ENCODE measurements around the gene GARIN6. TPM values are rescaled to one million over a fixed set of nuclear protein-coding genes. Genes with fewer than 3 reads are reported as not detected.
"Not testable (repeated sequence)": the region's sequence is repeated elsewhere in the genome, so short reads cannot be mapped to it uniquely, and the experiment has no call there.

Gene GARIN6
- total RNA-seq, 4 donors from 2014 or later: not detected

GRCh38 chr12:99611599-99611998, 36.0 kb upstream of the GARIN6 start:
- no peaks in the 10 kb centered on the region for H3K36me3 ChIP-seq
- no peaks in the 10 kb centered on the region for H3K4me1 ChIP-seq
- TF ChIP-seq POLR2AphosphoS5 (IDR thresholded peaks at IDR 0.05) (no peak), EP300 (IDR thresholded peaks at IDR 0.05) (no peak), POLR2A (IDR thresholded peaks at IDR 0.05) (no peak), CTCF (IDR thresholded peaks at IDR 0.05) (no peak)
- no peak for DNase-seq (ENCODE audit: low spot score in 2 of 2)
- H3K27ac ChIP-seq: no peak overlapping the region
- H3K4me3 ChIP-seq: no peak overlapping the region
- H3K9me3 ChIP-seq: no peaks in the 10 kb centered on the region
- WGBS: 79% methylated on average over 3 of the region's 3 CpGs
- H3K27me3 ChIP-seq: no peaks in the 10 kb centered on the region

DNA sequence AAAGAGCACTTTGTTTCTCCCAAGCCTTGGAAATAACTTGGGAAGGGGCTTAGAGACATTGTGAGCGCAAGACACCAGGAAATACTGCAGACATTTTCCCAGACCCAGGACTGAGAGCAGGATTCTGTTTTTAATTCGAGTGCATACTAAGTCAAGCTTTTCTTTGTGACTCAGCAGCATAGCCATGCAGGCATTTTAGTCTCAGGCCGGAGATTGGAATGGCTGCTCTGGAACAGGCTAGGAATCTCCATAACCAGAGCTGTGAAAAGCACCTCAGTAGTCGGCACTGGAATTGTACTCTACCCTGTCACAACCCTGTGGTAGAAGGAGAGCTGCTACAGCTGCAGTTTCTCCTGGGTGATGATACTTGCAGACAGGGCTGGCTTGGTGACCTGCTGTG, 28.9 kb upstream of the GARIN6 start:
- TF ChIP-seq POLR2A (IDR thresholded peaks at IDR 0.05) (no peak), CTCF (IDR thresholded peaks at IDR 0.05) (no peak), EP300 (IDR thresholded peaks at IDR 0.05) (no peak), POLR2AphosphoS5 (IDR thresholded peaks at IDR 0.05) (no peak)
- Histone ChIP-seq H3K36me3 (no peaks in the 10 kb centered on the region), H3K4me1 (no peaks in the 10 kb centered on the region), H3K27ac (no peak overlapping the region), H3K27me3 (no peaks in the 10 kb centered on the region), H3K4me3 (no peak overlapping the region), H3K9me3 (peaks cover 9% of the 10 kb centered on the region)
- WGBS: 91% methylated on average over 4 of the region's 4 CpGs
- DNase-seq (ENCODE audit: low spot score in 2 of 2): no peak

DNA sequence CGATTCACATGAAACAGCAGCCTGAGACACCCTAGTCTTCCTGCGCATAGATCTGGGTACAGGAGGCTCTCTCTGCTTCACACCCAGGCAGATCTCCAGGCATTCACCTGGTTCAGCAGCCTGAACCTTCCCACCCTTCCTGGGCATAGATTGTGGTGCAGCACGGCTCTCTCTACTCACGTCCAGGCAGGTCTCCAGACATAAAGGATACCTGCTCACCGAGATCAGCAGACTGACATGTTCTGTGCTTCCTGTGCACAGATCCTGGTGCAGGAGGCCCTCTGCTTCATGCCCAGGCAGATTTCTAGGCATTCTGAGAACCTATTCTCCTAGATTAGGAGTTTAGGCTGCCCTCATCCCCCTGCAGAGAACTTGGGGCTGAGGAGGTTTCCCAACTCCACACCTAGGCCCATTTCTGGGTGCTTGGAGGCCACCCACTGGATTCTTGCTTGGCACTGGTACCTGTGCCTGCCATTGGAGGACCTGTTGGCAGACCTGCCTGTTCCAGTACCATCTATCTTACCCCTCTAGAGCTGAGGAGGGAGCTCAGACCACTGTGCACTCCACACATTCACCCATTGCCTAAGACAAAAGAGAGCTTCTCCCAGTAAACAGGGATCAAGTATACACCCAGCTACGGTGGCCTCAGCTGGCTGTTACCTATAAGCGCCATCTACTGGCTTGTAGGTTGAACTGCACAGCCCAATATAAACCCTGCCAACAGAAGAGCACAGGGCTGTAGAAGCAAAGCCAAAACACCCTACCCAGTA, 28.0 kb upstream of the GARIN6 start:
- H3K4me3 ChIP-seq: no peak overlapping the region
- H3K27me3 ChIP-seq: no peaks in the 10 kb centered on the region
- 71% methylated on average over 7 of the region's 7 CpGs for WGBS
- H3K36me3 ChIP-seq: no peaks in the 10 kb centered on the region
- H3K4me1 ChIP-seq: no peaks in the 10 kb centered on the region
- no peak for DNase-seq (ENCODE audit: low spot score in 2 of 2)
- TF ChIP-seq CTCF (IDR thresholded peaks at IDR 0.05): peak in 1 of 2 donors; percentile 30
- no peak for TF ChIP-seq POLR2A (IDR thresholded peaks at IDR 0.05)
- no peak overlapping the region for H3K27ac ChIP-seq
- H3K9me3 ChIP-seq: peaks cover 9% of the 10 kb centered on the region

- no peak for DNase-seq (ENCODE audit: low spot score in 2 of 2)
- H3K9me3 ChIP-seq: peaks cover 9% of the 10 kb centered on the region
- no peak overlapping the region for H3K4me3 ChIP-seq
- no peak for TF ChIP-seq POLR2AphosphoS5 (IDR thresholded peaks at IDR 0.05)
- no peak for TF ChIP-seq CTCF (IDR thresholded peaks at IDR 0.05)
- TF ChIP-seq POLR2A (IDR thresholded peaks at IDR 0.05): no peak
- TF ChIP-seq EP300 (IDR thresholded peaks at IDR 0.05): no peak
- no peaks in the 10 kb centered on the region for H3K4me1 ChIP-seq
- no peak overlapping the region for H3K27ac ChIP-seq
- H3K27me3 ChIP-seq: no peaks in the 10 kb centered on the region
- H3K36me3 ChIP-seq: no peaks in the 10 kb centered on the region
Observed at GRCh38 chr12:99620159-99620479, 27.4 kb upstream of the GARIN6 start.

GRCh38 chr12:99624591-99624990, 23.0 kb upstream of the GARIN6 start:
- not testable (repeated sequence) for H3K4me1 ChIP-seq; DNase-seq (ENCODE audit: low spot score in 2 of 2); H3K27me3 ChIP-seq; H3K4me3 ChIP-seq; H3K9me3 ChIP-seq; H3K27ac ChIP-seq; H3K36me3 ChIP-seq
- WGBS: 95% methylated on average over 2 of the region's 2 CpGs

- Histone ChIP-seq H3K27me3 (no peaks in the 10 kb centered on the region), H3K27ac (no peak overlapping the region), H3K4me1 (no peaks in the 10 kb centered on the region), H3K9me3 (peaks cover 4% of the 10 kb centered on the region), H3K4me3 (no peak overlapping the region), H3K36me3 (no peaks in the 10 kb centered on the region)
- DNase-seq (ENCODE audit: low spot score in 2 of 2): no peak
- 67% methylated on average over 2 of the region's 2 CpGs for WGBS
- no peak for TF ChIP-seq EP300 (IDR thresholded peaks at IDR 0.05)
- TF ChIP-seq POLR2A (IDR thresholded peaks at IDR 0.05): no peak
- TF ChIP-seq CTCF (IDR thresholded peaks at IDR 0.05): no peak
- no peak for TF ChIP-seq POLR2AphosphoS5 (IDR thresholded peaks at IDR 0.05)
Observed at GRCh38 chr12:99627459-99627858, 20.1 kb upstream of the GARIN6 start.

All from suprapubic skin (tissue), 4 donors.